ENCODE data around the gene RTP1.
"Not testable (repeated sequence)": the region's sequence is repeated elsewhere in the genome, so short reads cannot be mapped to it uniquely, and the experiment has no call there.

Gene RTP1

GRCh38 chr3:187198490-187198889 lies 1.2 kb downstream of the RTP1 start:
- DNase-seq (ENCODE audit: low spot score) = no peak

- DNase-seq (ENCODE audit: low spot score) = not testable (repeated sequence)
Observed at GRCh38 chr3:187199463-187200050, 2.3 kb downstream of the RTP1 start.

GRCh38 chr3:187205683-187206082 lies 8.4 kb downstream of the RTP1 start:
- no peak for DNase-seq (ENCODE audit: low spot score)

GRCh38 chr3:187207062-187207461 lies 9.8 kb downstream of the RTP1 start:
- no peak for DNase-seq (ENCODE audit: low spot score)

DNA sequence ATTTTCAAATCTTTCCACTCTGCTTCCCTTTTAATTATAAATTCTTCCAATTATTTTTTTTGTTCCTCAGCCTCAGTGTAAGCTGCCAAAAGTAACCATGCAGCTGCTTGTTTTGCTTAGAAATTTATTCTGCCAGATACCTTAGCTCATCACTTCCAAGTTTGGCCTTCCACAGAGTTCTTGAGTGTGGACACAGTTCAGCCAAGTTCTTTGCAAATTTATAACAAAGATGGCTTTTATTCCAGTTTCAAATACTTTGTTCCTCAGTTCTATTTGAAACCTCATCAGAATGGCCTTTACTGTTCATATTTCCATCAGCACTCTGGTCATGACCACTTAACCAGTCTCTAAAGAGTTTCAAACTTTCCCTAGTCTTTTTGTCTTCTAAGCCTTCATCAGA lies 10.3 kb downstream of the RTP1 start:
- no peak for DNase-seq (ENCODE audit: low spot score)

GRCh38 chr3:187208159-187208558 lies 10.9 kb downstream of the RTP1 start:
- no peak for DNase-seq (ENCODE audit: low spot score)

DNA sequence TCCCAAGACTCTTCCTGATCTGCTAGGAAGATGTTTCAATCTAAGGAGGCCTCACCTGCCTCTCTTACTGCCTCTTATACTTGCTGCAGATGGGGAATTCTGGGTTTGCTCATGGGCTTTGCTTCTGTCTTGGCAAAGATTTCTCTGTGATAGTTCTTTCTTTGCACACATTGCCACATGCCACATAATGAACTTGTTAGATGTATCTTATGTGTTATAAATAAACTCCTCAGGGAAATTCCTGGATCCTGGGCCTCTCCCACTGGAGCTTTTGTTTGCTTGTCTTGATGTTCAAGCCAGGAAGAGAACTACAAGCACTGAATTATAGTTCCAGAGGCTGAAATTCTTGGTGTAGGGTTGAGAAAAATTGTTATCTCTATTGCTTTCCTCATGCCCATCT lies 12.2 kb downstream of the RTP1 start:
- DNase-seq (ENCODE audit: low spot score) = no peak

- DNase-seq (ENCODE audit: low spot score) = no peak
Observed at GRCh38 chr3:187210091-187210490, 12.8 kb downstream of the RTP1 start.

DNA sequence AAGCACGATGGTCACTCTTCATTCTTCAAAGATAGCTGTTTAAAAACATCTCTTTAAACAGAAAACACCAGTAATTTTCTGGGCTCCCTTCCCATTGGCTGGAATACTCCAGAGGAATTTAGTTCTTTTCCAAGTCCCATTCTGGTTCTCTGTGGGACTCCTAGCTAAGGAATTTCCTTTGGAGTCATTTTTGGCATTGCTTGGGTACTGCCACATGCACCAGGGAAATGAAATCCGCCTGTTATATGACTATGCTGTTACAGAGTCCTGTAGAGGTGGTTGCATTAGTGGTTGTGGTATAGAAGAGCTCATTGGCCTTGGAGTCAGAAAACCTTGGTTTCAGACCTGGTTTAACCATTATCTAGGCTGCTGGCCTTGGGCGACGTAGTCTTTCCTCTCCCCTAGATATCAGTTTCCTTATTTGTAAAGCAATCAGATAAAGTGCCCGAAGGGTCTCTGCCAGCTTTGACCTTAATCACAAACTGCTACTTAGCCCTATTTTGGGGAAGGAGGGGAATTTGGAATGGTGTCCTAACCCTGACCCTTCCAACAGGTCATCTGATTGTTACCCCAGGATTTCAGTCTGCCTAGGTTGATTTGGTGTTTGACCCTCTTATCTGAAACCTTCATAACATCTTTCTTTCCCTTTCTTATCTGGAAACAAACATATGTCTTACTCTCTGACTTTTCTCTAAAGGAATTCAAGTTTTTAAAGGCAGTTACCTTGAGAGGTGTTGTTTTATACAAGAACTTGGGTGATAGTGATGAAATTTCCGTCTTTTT lies 13.4 kb downstream of the RTP1 start:
- DNase-seq (ENCODE audit: low spot score) = peak; percentile 79

DNA sequence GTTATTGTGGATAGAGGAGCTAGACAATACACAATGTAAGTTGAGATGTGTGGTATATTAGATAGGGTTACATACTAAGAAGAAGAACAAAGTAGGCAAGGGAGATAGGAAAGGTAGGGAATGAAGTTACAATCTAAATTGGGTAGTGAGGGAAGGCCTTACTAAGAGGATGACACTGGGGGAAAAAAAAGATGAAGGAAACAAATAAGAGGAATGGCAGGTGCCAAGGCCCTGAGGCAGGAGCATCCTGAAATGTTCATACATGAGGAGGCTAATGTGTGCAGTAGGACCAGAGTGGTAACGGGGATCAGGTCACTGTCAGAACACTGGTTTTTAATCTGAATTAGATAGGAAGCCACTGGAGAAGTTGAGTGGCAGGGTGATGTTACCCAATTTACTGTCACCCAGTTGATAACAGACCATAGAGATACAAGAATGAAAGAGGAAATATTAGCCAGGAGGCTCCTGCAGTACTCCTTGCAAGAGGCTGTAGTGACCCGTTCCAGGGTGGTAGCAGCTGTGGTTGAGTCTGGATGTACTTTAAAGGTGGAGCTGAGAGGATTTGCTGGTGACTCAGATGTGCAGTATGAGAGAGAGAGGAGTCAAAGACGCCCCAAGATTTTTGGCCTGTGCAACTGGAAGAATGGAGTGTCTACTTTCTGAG lies 14.4 kb downstream of the RTP1 start:
- peak; percentile 42 for DNase-seq (ENCODE audit: low spot score)

DNA sequence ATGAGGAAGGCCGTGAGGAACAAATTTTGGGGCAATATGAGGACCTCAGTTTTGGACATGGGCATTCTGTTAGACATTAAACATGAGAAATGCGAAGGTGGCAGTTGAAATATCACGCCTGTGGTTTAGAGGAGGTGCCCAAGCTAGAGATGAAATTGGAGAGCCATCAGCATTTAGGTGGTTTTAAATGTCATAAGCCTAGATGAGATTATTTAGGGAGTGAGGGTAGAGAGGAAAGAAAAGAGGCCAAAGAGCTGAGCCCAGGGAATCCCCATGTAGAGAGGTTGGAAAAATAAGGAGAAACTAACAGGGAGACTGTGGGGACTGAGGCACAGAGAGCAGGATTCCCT lies 14.9 kb downstream of the RTP1 start:
- DNase-seq (ENCODE audit: low spot score) = no peak

DNA sequence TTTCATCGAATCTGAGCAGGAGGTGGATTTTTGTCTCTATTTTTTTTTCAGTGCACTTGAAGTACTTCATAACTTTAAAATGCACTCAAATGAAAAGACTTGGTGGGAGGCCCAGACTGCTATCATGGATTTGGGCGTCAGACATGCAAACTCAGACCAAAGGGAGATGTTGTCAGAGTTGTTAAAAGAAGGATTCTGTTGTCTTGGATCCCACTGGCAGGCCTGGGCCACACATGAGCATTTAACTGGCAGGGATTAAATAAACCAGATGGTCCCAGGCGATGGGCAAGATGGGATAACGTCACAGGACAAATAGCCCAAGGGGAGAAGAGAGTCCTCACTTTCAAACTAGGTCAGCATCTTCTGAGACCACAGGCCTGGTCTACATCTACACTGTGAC lies 15.4 kb downstream of the RTP1 start:
- DNase-seq (ENCODE audit: low spot score) = no peak

- DNase-seq (ENCODE audit: low spot score) = no peak
Observed at GRCh38 chr3:187213616-187214015, 16.3 kb downstream of the RTP1 start.

GRCh38 chr3:187215460-187215859 lies 18.2 kb downstream of the RTP1 start:
- DNase-seq (ENCODE audit: low spot score) = no peak

DNA sequence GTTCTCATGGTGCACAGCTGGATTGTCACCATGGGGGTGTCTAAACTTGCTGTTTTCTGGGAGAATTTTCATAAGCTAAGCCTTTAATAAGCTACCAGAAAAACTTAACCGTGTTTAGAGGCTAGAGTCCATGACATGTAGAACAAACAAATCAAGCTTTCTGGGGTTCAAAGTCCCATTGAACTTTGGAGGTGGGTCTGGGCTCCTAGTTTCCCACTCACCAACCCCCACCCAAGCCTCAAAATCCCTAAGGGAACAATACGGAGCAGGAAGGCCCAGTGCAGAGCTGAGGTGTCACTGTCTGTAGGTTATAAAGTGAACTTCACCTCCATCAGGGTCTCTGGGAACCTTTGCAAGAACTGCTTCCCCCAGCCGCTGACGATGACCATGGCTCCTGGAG lies 25.5 kb downstream of the RTP1 start:
- no peak for DNase-seq (ENCODE audit: low spot score)

GRCh38 chr3:187223799-187224198 lies 26.5 kb downstream of the RTP1 start:
- no peak for DNase-seq (ENCODE audit: low spot score)

DNA sequence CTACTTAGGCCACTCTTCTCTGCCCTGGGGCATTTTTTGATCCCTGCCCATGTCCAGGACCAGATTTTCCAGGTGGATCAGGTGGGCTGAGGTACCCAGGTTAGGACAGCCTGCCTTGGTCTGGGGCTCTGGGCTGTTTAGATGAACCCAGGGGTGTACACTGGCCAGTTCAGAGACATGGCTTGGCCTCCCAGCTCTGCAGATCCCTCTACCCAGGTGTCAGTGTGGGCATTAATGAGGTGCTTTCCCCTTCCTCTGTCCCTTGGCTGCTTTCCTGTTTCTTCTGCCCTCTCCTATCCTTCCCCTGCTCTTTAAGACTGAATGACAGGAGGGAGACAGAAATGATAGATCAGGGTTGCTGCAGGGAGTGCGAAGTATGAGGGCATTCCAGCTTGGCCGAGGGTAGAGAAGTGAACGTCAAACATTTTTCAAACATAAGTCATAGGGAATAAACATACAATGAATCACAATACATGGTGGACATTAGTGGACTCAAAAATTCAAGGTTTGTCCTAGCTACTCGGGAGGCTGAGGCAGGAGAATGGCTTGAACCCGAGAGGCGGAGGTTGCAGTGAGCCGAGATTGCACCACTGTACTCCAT lies 30.5 kb downstream of the RTP1 start:
- peak; percentile 83 for DNase-seq (ENCODE audit: low spot score)

- no peak for DNase-seq (ENCODE audit: low spot score)
Observed at GRCh38 chr3:187228740-187229139, 31.5 kb downstream of the RTP1 start.

DNA sequence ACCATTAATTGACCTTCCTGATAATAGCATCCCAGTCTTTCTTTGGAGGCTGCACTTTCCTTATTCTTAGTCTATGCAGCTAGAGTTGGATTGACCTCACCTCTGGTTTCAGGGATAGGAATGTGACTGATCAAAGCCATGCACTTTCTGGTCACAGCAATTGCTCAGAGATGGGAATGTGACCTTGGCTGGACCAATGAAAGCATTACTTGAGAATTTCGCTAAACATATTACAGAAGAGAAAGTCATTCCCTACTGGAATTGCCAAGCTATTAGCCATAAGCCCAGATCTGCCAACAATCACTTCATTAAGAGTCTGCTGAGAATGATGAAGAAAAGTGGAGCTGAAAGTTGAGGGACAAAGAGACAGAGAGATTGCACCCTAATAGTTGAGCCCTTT lies 32.7 kb downstream of the RTP1 start:
- peak; percentile 26 for DNase-seq (ENCODE audit: low spot score)

DNA sequence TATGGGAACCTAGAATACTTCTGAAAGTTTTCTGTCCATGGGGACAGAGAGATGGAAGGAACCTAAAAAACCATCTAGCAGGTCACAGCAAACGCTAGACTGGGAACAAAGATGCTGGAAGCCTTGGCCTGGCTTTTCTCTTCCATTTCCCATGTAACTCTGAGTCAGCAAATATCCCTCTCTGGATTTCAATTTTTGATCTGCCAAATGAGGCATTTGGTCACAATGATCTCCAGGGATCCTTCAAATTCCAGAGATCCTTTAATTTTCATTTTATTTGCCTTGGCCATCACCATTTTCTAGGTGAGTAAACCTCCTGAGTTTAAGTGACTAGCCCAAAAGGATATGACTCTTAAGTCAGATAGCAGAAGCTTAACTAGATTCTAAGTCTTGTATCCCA lies 39.7 kb downstream of the RTP1 start:
- no peak for DNase-seq (ENCODE audit: low spot score)

DNA sequence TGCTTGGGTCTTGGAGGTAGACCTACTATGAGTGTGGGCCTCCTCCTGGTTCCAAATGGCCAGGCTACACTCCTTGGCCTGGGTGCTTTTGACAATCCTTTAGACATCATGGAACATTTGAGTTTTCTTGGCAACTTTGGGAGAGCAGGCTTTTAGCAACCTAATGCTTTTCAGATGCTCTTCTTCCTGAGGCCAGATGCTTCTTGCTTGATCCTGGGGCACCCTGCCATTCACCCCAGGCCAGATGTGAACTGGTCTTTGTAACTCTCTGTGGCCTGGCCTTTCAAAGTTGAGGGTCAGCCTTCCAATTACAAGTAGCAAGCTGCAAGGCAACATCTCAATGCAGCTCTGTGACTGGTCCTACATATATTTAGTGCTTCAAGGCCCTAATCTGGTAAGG lies 40.5 kb downstream of the RTP1 start:
- no peak for DNase-seq (ENCODE audit: low spot score)

DNA sequence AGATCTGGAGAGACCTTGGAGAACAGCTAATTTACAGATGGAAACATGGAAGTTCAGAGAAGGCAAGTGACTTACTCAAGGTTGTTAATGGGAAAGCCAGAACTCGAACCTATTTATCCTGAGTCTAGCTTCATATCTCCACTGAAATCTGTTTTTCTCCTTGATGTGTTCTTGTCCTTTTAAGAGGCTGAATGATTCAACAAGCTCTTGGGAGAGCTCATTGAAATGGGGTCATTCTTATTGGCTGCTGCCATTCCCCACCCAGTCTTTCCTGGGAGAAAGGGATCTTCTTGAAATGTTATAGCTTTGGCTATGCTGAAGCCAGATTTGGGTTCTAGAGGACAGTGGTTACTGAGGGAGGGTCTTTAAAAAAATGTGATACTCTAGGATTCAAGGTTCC lies 41.0 kb downstream of the RTP1 start:
- DNase-seq (ENCODE audit: low spot score) = no peak

DNA sequence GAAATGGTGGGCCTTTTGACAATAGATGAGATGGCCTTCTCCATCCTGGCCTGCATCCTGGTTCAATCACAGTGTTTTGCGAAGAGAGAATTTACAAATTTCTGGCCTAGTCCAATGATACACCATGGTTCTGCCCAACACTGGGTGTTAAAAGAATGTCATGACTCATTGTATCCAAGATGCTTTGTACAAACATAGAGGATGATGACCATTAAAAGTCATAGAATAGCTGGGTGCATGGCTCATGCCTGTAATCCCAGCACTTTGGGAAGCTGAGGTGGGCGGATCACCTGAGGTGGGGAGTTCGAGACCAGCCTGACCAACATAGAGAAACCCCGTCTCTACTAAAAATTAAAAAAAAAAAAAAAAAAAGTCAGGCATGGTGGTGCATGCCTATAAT lies 41.5 kb downstream of the RTP1 start:
- DNase-seq (ENCODE audit: low spot score) = peak; percentile 60

Measured in AG08396 (cell line).